ENCODE measurements around the gene FBXO41. TPM values are rescaled to one million over a fixed set of nuclear protein-coding genes. Genes with fewer than 3 reads are reported as not detected.

The FBXO41 gene
- total and polyA plus RNA-seq, 2 donors (not counting 3 experiments of a cell fraction or from before 2014, with no cell fraction given) = 0.88 to 1.5 TPM

DNA sequence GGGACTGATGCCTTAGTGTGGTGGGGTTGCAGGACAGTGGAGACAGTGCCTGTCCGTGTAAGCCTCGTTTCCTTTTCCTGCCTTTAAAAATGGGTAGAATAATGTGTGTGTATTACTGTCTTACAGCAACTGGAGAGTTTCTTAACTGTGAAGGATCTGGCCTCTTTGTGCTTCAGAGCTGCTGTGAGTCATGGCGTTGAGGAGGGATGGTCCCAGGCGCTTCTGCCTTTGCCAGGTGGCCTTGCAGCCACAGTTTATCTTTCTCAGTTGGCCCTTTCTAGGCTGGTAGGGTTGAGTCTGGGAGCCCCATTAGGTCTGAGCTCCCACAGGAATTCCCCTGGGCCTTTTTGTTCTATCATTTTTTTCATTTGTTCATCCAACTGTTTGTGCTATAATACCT lies 60.5 kb downstream of the FBXO41 start:
- Histone ChIP-seq H2AFZ (ENCODE audit: low read depth, low read length) (no peak overlapping the region), H3K4me2 (ENCODE audit: insufficient read depth, low read length) (no peak overlapping the region), H3K79me2 (ENCODE audit: control insufficient read depth, insufficient read depth, low read length) (no peaks in the 10 kb centered on the region), H3K9me1 (replicated peaks; ENCODE audit: control insufficient read depth, extremely low read depth, insufficient read depth, low read length) (no peaks in the 10 kb centered on the region), H3K9ac (replicated peaks; ENCODE audit: extremely low read depth, insufficient read depth, low read length) (no peak overlapping the region), H3K27me3 (ENCODE audit: control insufficient read depth in 2 of 2, insufficient read depth in 2 of 2, low read length in 2 of 2) (no peaks in the 10 kb centered on the region), H3K36me3 (ENCODE audit: control insufficient read depth in 2 of 2, extremely low read depth in 1 of 2, insufficient read depth in 2 of 2, low read length in 2 of 2) (peaks cover 2 to 13% of the 10 kb centered on the region in 2 experiments), H3K4me3 (replicated peaks in 1 of 3; ENCODE audit: insufficient read depth in 1 of 3, low read depth in 1 of 3, low read length in 3 of 3) (no peak overlapping the region), H3K9me3 (replicated peaks; ENCODE audit: control insufficient read depth, insufficient read depth, low read length) (no peaks in the 10 kb centered on the region), H3K4me1 (ENCODE audit: control insufficient read depth, extremely low read depth, insufficient read depth, low read length) (no peaks in the 10 kb centered on the region), H4K20me1 (replicated peaks; ENCODE audit: control insufficient read depth, extremely low read depth, insufficient read depth, low read length) (no peaks in the 10 kb centered on the region), H3K27ac (ENCODE audit: insufficient read depth, low read depth, low read length) (no peak overlapping the region)
- TF ChIP-seq GATA2 (IDR thresholded peaks at IDR 0.05; ENCODE audit: insufficient read depth, insufficient read length, low read depth, low read length) = no peak
- TF ChIP-seq EZH2 (IDR thresholded peaks at IDR 0.05; ENCODE audit: borderline replicate concordance, low read depth, low read length, severe bottlenecking) = no peak
- no peak for TF ChIP-seq POLR2A (IDR thresholded peaks at IDR 0.05; ENCODE audit: low read depth, low read length)
- no peak for TF ChIP-seq FOS (IDR thresholded peaks at IDR 0.05; ENCODE audit: borderline replicate concordance, insufficient read depth, low read length)
- no peak for TF ChIP-seq JUN (IDR thresholded peaks at IDR 0.05; ENCODE audit: borderline replicate concordance, insufficient read depth, insufficient read length, low read depth)
- TF ChIP-seq, protein P1, sequence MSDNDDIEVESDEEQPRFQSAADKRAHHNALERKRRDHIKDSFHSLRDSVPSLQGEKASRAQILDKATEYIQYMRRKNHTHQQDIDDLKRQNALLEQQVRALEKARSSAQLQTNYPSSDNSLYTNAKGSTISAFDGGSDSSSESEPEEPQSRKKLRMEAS (IDR thresholded peaks at IDR 0.05; ENCODE audit: insufficient read depth, insufficient read length) = no peak
- TF ChIP-seq, protein P2, sequence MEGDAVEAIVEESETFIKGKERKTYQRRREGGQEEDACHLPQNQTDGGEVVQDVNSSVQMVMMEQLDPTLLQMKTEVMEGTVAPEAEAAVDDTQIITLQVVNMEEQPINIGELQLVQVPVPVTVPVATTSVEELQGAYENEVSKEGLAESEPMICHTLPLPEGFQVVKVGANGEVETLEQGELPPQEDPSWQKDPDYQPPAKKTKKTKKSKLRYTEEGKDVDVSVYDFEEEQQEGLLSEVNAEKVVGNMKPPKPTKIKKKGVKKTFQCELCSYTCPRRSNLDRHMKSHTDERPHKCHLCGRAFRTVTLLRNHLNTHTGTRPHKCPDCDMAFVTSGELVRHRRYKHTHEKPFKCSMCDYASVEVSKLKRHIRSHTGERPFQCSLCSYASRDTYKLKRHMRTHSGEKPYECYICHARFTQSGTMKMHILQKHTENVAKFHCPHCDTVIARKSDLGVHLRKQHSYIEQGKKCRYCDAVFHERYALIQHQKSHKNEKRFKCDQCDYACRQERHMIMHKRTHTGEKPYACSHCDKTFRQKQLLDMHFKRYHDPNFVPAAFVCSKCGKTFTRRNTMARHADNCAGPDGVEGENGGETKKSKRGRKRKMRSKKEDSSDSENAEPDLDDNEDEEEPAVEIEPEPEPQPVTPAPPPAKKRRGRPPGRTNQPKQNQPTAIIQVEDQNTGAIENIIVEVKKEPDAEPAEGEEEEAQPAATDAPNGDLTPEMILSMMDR (IDR thresholded peaks at IDR 0.05; ENCODE audit: extremely low read depth in 1 of 2, insufficient read depth in 1 of 2, low read depth in 1 of 2, low read length in 2 of 2) = no peak
- no peak for TF ChIP-seq MYC (IDR thresholded peaks at IDR 0.05; ENCODE audit: low read depth, low read length)
- BruUV-seq (replicated peaks) = no TSS peak
- dilution Hi-C loops (cut with MboI; ENCODE audit: extremely low pct_ligation_motif_present, low sequenced_read_pairs) = no loop called here
- intact Hi-C loops (cut with micrococcal nuclease) = no loop called here
- ChIA-PET POLR2A (no interaction called here), CTCF (interaction anchor here (2.8 kb wide), 1 partner anchor 11 kb away, joined by 10 read pairs; no protein-coding TSS in a partner anchor)
- FAIRE-seq (no peak), DNase-seq (ENCODE audit: low read depth, low spot score) (no peak)
